ENCODE results near the gene CFAP61.
"Not testable (repeated sequence)": the region's sequence is repeated elsewhere in the genome, so short reads cannot be mapped to it uniquely, and the experiment has no call there.

Gene CFAP61

DNA sequence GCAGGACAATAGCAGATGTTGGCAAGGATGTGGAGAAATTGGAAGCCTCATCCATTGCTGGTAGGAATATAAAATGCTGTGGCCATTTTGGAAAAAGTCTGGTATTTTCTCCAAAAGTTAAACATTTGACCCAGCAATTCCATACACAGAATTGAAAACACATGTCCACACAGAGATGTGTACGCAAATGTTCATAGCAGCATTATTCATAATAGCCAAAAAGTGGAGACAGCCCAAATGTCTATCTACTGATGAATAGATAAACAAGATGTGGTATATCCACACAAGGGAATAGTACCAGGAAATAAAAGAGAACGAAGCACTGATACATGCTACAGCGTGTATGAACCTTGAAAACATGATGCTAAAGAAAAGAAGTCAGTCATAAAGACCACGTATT, 40.5 kb downstream of the CFAP61 start:
- DNase-seq: no peak

DNA sequence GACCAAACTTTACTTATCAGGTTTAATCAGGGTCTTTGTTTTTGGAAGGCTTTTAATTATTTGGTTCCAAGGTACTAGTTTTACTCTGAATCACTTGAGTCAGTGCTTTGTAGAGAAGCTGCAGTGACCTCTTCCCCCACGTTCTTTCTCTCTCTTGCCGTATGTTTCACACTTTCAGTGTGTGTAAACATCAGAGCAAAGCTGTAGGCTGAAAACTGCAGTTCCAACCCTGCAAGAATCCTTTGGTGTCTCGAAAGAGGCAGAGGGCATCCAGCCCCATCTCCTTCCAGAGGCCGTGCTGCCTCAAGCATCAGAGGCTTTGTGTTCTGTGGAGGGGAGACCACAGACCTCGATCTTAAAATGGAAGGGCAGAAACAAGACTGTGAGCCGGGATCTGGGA, 42.1 kb downstream of the CFAP61 start:
- no peak for DNase-seq

GRCh38 chr20:20095114-20095872, 43.0 kb downstream of the CFAP61 start:
- DNase-seq: no peak

DNA sequence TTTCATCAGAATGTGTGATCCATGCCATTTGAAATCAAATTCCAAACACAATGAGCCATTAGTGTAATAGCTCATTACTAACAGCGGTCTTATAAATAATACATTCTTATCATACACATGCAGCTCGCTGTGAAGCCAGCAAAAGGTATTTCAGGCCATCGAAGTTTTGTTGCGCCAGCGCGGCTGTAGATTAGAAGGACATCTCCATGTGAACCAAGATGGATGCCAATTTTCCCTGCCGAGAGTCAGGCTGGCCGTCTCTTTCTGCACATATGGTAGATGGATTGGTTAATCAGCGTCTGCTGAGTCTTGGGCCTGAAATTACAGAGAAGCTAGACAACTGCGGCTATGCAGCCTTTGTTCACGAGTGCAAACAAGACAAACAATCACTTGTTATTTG, 44.1 kb downstream of the CFAP61 start:
- peak; percentile 60 for DNase-seq

DNA sequence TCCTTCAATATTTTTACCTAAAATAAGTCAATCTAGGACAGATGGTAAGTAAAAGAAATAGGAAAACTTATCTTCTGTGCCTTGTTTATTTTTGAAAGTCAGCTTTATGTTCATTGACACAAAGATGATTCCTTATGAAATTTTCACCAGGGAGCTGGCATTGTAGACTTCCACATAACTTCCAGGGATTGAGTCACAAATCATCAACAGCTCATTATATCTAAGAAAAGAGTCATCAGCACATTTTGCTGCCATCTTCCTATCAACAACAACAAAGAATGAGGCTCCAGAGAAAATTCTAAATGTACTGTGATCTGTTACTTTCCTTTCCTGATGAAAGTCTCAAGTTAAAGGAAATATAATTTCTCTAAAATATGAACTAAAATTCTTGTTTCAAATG, 48.5 kb downstream of the CFAP61 start:
- no peak for DNase-seq

DNA sequence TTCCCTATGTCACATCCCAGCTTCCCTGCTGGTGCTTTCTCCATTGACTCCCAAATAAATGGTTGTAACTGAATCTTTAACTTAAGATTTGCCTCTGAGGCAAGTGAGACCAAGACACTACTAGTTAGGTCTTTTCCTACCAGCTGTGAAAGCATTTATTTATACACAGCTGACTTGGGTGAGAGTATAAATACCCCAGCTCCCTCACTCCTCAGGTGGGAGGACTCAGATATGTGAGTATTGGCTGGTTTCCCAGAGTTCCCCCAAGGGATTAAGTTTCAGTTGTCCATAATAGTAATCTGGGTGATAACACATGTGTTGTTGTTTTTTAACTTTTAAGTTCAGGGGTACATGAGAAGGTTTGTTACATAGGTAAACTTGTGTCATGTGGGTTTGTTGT, 49.8 kb downstream of the CFAP61 start:
- DNase-seq: no peak

GRCh38 chr20:20102716-20103258, 50.5 kb downstream of the CFAP61 start:
- no peak for DNase-seq

DNA sequence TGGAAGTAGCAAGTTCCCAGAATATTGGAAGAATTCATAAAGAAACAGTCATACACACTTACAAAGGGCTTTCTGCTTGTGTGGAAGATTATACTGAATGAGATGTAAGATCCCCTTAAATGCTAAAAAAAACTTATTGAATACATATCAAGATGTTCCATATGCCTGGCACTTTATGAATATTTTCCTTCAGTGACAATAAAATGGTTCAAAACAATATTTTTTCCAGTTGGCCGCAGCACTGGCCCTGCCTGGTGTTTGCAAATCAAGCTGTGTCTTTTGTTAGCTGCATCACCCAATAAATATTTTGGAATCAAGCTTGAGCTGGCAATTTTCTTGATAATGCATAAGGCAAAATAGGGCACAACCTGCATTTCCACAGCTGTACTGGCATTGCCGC, 51.2 kb downstream of the CFAP61 start:
- no peak for DNase-seq

- not testable (repeated sequence) for DNase-seq
Measured at GRCh38 chr20:20123187-20123586, 70.9 kb downstream of the CFAP61 start.

DNA sequence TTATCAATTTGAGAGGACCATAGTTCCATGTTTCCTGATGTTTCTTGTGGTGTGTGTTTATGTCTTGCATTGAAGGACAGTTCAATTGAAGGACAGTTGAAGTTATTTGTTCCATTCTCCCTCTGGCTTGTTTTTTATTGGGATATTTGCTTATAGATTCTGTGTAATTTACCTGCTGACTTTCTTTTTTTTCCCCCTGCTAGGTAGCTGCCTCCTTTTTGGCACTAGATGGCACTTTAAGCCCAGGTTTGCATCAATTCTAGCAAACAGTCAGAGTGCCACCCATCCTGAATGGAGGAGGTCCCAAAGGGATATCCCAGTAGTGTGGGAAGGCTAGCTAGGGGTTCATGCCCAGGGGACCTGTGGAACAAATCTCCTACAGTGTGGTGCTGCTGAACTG, 78.1 kb downstream of the CFAP61 start:
- peak; percentile 13 for DNase-seq

- DNase-seq: no peak
Measured at GRCh38 chr20:20134941-20135575, 82.7 kb downstream of the CFAP61 start.

DNA sequence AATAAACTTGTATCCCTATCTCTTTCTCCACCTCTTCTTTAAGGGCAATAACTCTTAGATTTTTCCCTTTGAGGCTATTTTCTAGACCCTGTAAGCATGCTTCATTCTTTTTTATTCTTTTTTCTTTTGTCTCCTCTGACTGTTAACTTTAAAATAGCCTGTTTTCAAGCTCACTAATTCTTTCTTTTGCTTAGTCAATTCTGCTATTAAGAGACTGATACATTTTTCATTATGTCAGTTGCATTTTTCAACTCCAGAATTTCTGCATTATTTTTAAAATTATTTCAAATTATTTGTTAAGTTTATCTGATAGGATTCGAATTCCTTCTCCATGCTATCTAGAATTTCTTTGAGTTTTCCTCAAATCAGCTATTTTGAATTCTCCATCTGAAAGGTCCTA, 84.0 kb downstream of the CFAP61 start:
- no peak for DNase-seq

- DNase-seq: no peak
Measured at GRCh38 chr20:20137851-20138250, 85.5 kb downstream of the CFAP61 start.

- DNase-seq: no peak
Measured at GRCh38 chr20:20138301-20139064, 86.2 kb downstream of the CFAP61 start.

- no peak for DNase-seq
Measured at GRCh38 chr20:20139403-20139802, 87.1 kb downstream of the CFAP61 start.

GRCh38 chr20:20143165-20143564, 90.8 kb downstream of the CFAP61 start:
- no peak for DNase-seq

DNA sequence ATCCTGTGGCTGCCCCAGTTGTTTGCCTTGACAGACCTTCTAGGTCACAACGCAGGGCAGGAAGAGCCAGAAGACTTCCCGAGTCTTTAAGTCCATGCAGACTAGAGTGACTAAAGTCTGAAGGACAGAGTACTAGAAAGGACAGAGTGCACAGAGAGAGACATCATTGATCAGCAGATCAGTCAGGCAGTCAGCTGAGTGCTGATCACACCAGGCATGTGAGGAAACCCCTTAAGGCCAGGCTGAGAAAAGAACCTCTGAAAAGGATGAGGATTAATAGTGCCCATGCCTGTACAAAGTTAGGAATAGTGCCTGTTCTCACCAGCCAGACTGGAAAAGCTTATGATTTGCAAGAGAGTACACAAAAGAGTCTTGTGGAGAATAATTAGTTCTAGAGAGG, 91.3 kb downstream of the CFAP61 start:
- no peak for DNase-seq

DNA sequence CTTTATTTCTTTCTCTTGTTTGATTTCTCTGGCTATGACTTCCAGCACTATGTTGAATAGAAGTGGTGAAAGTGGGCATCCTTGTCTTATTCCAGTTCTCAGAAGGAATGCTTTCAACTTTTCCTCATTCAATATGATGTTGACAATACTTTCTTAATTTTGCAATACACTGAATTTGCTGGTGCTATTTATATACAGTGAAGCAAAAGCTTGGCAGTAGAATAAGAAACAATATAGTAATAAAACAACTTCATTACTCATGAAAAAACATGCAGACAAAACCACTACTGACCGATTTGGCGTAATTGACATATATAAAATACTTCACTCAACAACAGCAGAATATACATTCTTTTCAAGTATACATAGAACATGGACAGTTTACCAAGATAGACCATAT, 96.4 kb downstream of the CFAP61 start:
- no peak for DNase-seq

DNA sequence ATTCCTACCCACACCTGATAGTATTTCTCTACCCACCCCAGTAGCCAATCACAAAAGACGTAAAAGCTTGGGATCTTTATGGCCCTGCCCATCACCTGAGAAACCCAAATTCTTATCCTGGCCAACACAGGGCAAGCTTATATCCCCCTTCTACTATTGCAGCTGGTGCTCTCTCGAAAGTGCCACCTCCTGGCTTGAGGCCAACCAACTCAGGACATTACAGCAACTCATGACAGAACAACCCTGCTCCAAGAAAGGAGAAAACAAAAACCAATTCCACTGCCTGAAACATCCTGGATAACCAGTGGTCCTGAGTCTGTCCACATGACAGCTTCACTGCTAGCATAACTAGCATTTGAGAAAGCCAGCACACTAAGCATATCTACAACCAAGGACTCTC, 97.9 kb downstream of the CFAP61 start:
- DNase-seq: no peak

DNA sequence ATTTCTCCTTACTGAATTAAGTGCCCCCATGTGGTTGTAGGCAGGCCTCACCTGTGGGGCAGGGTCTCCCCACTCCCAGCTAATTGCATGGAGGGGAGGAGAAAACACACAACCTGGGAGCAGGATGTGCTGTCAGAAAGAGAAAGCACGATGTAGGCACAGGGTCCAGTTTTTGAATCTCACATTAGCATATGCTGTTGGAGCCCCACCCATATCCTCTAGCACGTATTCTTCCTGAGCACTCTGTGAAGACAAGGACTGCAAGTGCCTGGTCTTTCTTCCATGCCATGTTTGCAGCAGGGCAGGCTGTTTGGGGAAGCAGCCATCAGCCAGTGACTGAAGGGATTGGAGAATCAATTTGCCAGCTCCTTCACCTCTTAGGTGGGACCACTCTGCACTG, 108.2 kb downstream of the CFAP61 start:
- DNase-seq: no peak

GRCh38 chr20:20161611-20162010, 109.3 kb downstream of the CFAP61 start:
- DNase-seq: no peak

DNA sequence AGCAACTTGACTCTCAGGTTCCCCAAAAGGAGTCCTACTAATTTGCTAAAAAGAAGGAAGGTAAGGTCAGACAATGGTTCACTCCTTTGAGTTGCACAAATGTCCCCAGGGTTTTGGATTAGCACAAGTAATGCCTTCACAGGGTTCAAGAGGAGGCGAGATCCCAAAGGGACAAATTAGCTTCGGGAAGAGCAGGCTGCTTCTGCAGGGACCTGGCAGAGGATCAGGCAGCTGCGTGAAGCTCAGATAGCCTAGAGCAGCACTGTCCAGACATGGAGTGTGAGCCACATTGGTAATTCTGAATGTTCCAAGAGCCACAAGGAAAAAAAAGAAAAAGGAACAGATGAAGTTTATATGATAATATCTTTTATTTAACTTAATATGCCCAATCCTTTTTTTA, 115.4 kb downstream of the CFAP61 start:
- no peak for DNase-seq

- DNase-seq: no peak
Measured at GRCh38 chr20:20173254-20173653, 120.9 kb downstream of the CFAP61 start.
